Mesenchymal stem cell (in vitro differentiated cells and primary cell): Measurements from ENCODE around the gene P3H4.

Experiments
- DNase-seq: peaks from one replicate; pipeline ENCODE4 v3.0.0-alpha.2; 2013
- H2AFZ ChIP-seq: one replicate; pipeline ENCODE4 v1.6.1; 2013; ENCODE audit warnings: low read depth, mild to moderate bottlenecking, control low read depth, inconsistent platforms, low read length, moderate library complexity
- H2AK5ac ChIP-seq: 2 replicates; pipeline ENCODE4 v1.6.1; 2013; ENCODE audit warnings: low read length, moderate library complexity, mild to moderate bottlenecking, inconsistent platforms; ENCODE audit not compliant: severe bottlenecking
- H2BK120ac ChIP-seq: one replicate; pipeline ENCODE4 v1.6.1; 2013; ENCODE audit warnings: low read depth, mild to moderate bottlenecking, inconsistent platforms, low read length, moderate library complexity
- H2BK12ac ChIP-seq, 2 experiments: one replicate each; pipeline ENCODE4 v1.6.1; 2013; ENCODE audit warnings: inconsistent platforms in 2 of 2, low read length in 2 of 2, mild to moderate bottlenecking in 2 of 2, moderate library complexity in 2 of 2, control low read depth in 1 of 2
- H2BK15ac ChIP-seq: one replicate; pipeline ENCODE4 v1.6.1; 2013; ENCODE audit warnings: mild to moderate bottlenecking, low read depth, inconsistent platforms; ENCODE audit not compliant: poor library complexity, severe bottlenecking
- H2BK5ac ChIP-seq: 2 replicates; pipeline ENCODE4 v1.6.1; 2013; ENCODE audit warnings: low read depth, mild to moderate bottlenecking, low read length, control low read depth, inconsistent platforms; ENCODE audit not compliant: poor library complexity, severe bottlenecking
- H3K14ac ChIP-seq, 2 experiments: one replicate each; pipeline ENCODE4 v1.6.1; 2013; ENCODE audit warnings: inconsistent platforms in 2 of 2, low read length in 2 of 2, control low read depth in 1 of 2, mild to moderate bottlenecking in 1 of 2, moderate library complexity in 1 of 2
- H3K18ac ChIP-seq, 2 experiments: one replicate each; pipeline ENCODE4 v1.6.1; 2013; ENCODE audit warnings: inconsistent platforms in 2 of 2, low read length in 2 of 2, control low read depth in 1 of 2, low read depth in 1 of 2, mild to moderate bottlenecking in 1 of 2
- H3K23ac ChIP-seq, 2 experiments: one replicate each; pipeline ENCODE4 v1.6.1; 2013; ENCODE audit warnings: inconsistent platforms in 2 of 2, low read length in 2 of 2, mild to moderate bottlenecking in 2 of 2, moderate library complexity in 2 of 2, control low read depth in 1 of 2
- H3K27ac ChIP-seq: 2 replicates; pipeline ENCODE4 v1.5.1; 2013; ENCODE audit warnings: mild to moderate bottlenecking, moderate library complexity, low read length, control low read depth, inconsistent platforms; ENCODE audit not compliant: poor library complexity, severe bottlenecking
- H3K27me3 ChIP-seq, 2 experiments: 2 replicates each; pipeline versions ENCODE4 v1.6.1 to v1.7.0; 2013; ENCODE audit warnings: low read length in 2 of 2, mild to moderate bottlenecking in 2 of 2, moderate library complexity in 2 of 2, control low read depth in 1 of 2, inconsistent platforms in 1 of 2; ENCODE audit not compliant: control insufficient read depth in 1 of 2, insufficient read depth in 1 of 2
- H3K36me3 ChIP-seq, 2 experiments: 2 replicates each; pipeline versions ENCODE4 v1.6.1 to v1.7.0; 2013; ENCODE audit warnings: low read length in 2 of 2, control low read depth in 1 of 2, inconsistent platforms in 1 of 2, low read depth in 1 of 2, mild to moderate bottlenecking in 1 of 2; ENCODE audit not compliant: insufficient read depth in 2 of 2, control insufficient read depth in 1 of 2
- H3K4ac ChIP-seq, 2 experiments: one replicate each; pipeline ENCODE4 v1.6.1; 2013; ENCODE audit warnings: inconsistent platforms in 2 of 2, low read length in 2 of 2, mild to moderate bottlenecking in 2 of 2, moderate library complexity in 2 of 2, control low read depth in 1 of 2, low read depth in 1 of 2
- H3K4me1 ChIP-seq: 2 replicates; pipeline ENCODE4 v1.6.1; 2013; ENCODE audit warnings: low read depth, low read length, control low read depth; ENCODE audit not compliant: control insufficient read depth, insufficient read depth
- H3K4me2 ChIP-seq: 2 replicates; pipeline ENCODE4 v1.6.1; 2013; ENCODE audit warnings: low read length, mild to moderate bottlenecking, inconsistent platforms; ENCODE audit not compliant: poor library complexity, severe bottlenecking
- H3K4me3 ChIP-seq, 2 experiments: 2 replicates each; pipeline versions ENCODE4 v1.5.1 to v1.7.0; 2013; ENCODE audit warnings: low read length in 2 of 2, mild to moderate bottlenecking in 2 of 2, control low read depth in 1 of 2, low read depth in 1 of 2; ENCODE audit not compliant: insufficient read depth in 1 of 2
- H3K79me1 ChIP-seq: replicated peaks from 2 replicates; pipeline ENCODE4 v1.6.1; 2013; ENCODE audit warnings: mild to moderate bottlenecking, control low read depth, low read length, inconsistent platforms; ENCODE audit not compliant: poor library complexity, severe bottlenecking
- H3K9ac ChIP-seq: 2 replicates; pipeline ENCODE4 v1.7.0; 2013; ENCODE audit warnings: mild to moderate bottlenecking, low read length, moderate library complexity
- H3K9me3 ChIP-seq: 2 replicates; pipeline ENCODE4 v1.7.0; 2013; ENCODE audit warnings: mild to moderate bottlenecking, low read length; ENCODE audit not compliant: control insufficient read depth
- H4K8ac ChIP-seq: one replicate; pipeline ENCODE4 v1.6.1; 2013; ENCODE audit warnings: inconsistent platforms, mild to moderate bottlenecking, low read length, moderate library complexity
- H4K91ac ChIP-seq: one replicate; pipeline ENCODE4 v1.6.1; 2013; ENCODE audit warnings: mild to moderate bottlenecking, low read length, inconsistent platforms
- whole genome bisulfite sequencing: methylation state at CpG from one replicate; pipeline ENCODE4 v1.1.7; 2013; ENCODE audit warnings: mixed read lengths; 5-methylcytosine and 5-hydroxymethylcytosine counted together

The P3H4 gene

GRCh38 chr17:41792845-41793783 is 18.6 kb downstream of the P3H4 start:
- peak overlapping the region; percentile 75 for H2BK120ac ChIP-seq
- H4K8ac ChIP-seq, result peak overlapping the region; percentile 77
- H2BK15ac ChIP-seq, result peak overlapping the region; percentile 99
- H3K9ac ChIP-seq, result no peak overlapping the region
- peak overlapping the region; percentile 90 to 100 for H2BK12ac ChIP-seq
- WGBS, result 5% methylated on average over 20 of the region's 22 CpGs
- peak overlapping the region; percentile 99 for H4K91ac ChIP-seq
- peak overlapping the region; percentile 15 for H3K4me2 ChIP-seq
- peak overlapping the region; percentile 1 for H2BK5ac ChIP-seq
- peaks cover 23% of the 10 kb centered on the region for H3K4me1 ChIP-seq
- DNase-seq, result peak; percentile 86
- H2AK5ac ChIP-seq, result peak overlapping the region; percentile 98
- H3K14ac ChIP-seq, result peak overlapping the region in 1 of 2 experiments; percentile 99
- H2AFZ ChIP-seq, result peak overlapping the region; percentile 43
- H3K4me3 ChIP-seq, result no peak overlapping the region
- peak overlapping the region in 1 of 2 experiments; percentile 96 for H3K23ac ChIP-seq
- H3K27ac ChIP-seq, result peak overlapping the region; percentile 86
- H3K36me3 ChIP-seq, result no peaks in the 10 kb centered on the region
- H3K79me1 ChIP-seq, result peaks cover 2% of the 10 kb centered on the region
- H3K9me3 ChIP-seq, result no peaks in the 10 kb centered on the region
- peak overlapping the region; percentile 96 to 100 for H3K4ac ChIP-seq
- peak overlapping the region; percentile 88 to 100 for H3K18ac ChIP-seq
- peaks cover 0 to 14% of the 10 kb centered on the region in 2 experiments for H3K27me3 ChIP-seq

GRCh38 chr17:41787021-41787418 is 24.7 kb downstream of the P3H4 start:
- Histone ChIP-seq H3K9ac (no peak overlapping the region), H2AFZ (no peak overlapping the region), H2BK120ac (no peak overlapping the region), H2BK12ac (no peak overlapping the region), H2AK5ac (no peak overlapping the region), H3K79me1 (peaks cover 2% of the 10 kb centered on the region), H2BK15ac (no peak overlapping the region), H3K27ac (no peak overlapping the region), H4K8ac (no peak overlapping the region), H3K23ac (no peak overlapping the region), H2BK5ac (no peak overlapping the region), H4K91ac (no peak overlapping the region), H3K9me3 (no peaks in the 10 kb centered on the region), H3K36me3 (peaks cover 0 to 15% of the 10 kb centered on the region in 2 experiments), H3K4me1 (peaks cover 19% of the 10 kb centered on the region), H3K4me3 (no peak overlapping the region), H3K27me3 (peaks cover 0 to 38% of the 10 kb centered on the region in 2 experiments), H3K4ac (no peak overlapping the region), H3K18ac (no peak overlapping the region), H3K4me2 (no peak overlapping the region), H3K14ac (no peak overlapping the region)
- WGBS, result 10% methylated on average over 2 of the region's 4 CpGs
- DNase-seq, result no peak

GRCh38 chr17:41786227-41787020 is 25.3 kb downstream of the P3H4 start, which contains the start of gene JUP:
Gene JUP, minus strand, starts transcription at chr17:41786711. Its CDS starts 14,857 bp downstream, at chr17:41771854.
- H4K8ac ChIP-seq, result peak within 1 kb of the TSS; percentile 79
- under 1% methylated on average over 77 of the region's 79 CpGs for WGBS
- peaks cover 20% of the 10 kb centered on the region for H3K4me1 ChIP-seq
- peak within 1 kb of the TSS; percentile 78 to 96 for H3K18ac ChIP-seq
- peak within 1 kb of the TSS in 1 of 2 experiments; percentile 95 for H3K14ac ChIP-seq
- H3K4me3 ChIP-seq, result peak within 1 kb of the TSS; percentile 71 to 96
- peak within 1 kb of the TSS; percentile 79 for H4K91ac ChIP-seq
- peak within 1 kb of the TSS in 1 of 2 experiments; percentile 75 for H2BK12ac ChIP-seq
- peak within 1 kb of the TSS in 1 of 2 experiments; percentile 81 for H3K23ac ChIP-seq
- peak within 1 kb of the TSS; percentile 88 for H3K27ac ChIP-seq
- H3K36me3 ChIP-seq, result peaks cover 0 to 21% of the 10 kb centered on the region in 2 experiments
- DNase-seq, result peak; percentile 100
- H2BK15ac ChIP-seq, result peak within 1 kb of the TSS; percentile 91
- H3K27me3 ChIP-seq, result peaks cover 0 to 39% of the 10 kb centered on the region in 2 experiments
- no peak within 1 kb of the TSS for H2AFZ ChIP-seq
- H3K9me3 ChIP-seq, result no peaks in the 10 kb centered on the region
- peak within 1 kb of the TSS; percentile 36 for H3K9ac ChIP-seq
- peak within 1 kb of the TSS; percentile 64 for H2BK120ac ChIP-seq
- H3K79me1 ChIP-seq, result no peaks in the 10 kb centered on the region
- H3K4ac ChIP-seq, result peak within 1 kb of the TSS; percentile 61 to 98
- H3K4me2 ChIP-seq, result peak within 1 kb of the TSS; percentile 87
- H2BK5ac ChIP-seq, result peak within 1 kb of the TSS; percentile 89
- peak within 1 kb of the TSS; percentile 94 for H2AK5ac ChIP-seq
